ENCODE results near the gene LARP1B.
A peak's percentile ranks its signal among the peaks of the same experiment; 100 is the strongest.
"Not testable (repeated sequence)": the region's sequence is repeated elsewhere in the genome, so short reads cannot be mapped to it uniquely, and the experiment has no call there.

Gene LARP1B

DNA sequence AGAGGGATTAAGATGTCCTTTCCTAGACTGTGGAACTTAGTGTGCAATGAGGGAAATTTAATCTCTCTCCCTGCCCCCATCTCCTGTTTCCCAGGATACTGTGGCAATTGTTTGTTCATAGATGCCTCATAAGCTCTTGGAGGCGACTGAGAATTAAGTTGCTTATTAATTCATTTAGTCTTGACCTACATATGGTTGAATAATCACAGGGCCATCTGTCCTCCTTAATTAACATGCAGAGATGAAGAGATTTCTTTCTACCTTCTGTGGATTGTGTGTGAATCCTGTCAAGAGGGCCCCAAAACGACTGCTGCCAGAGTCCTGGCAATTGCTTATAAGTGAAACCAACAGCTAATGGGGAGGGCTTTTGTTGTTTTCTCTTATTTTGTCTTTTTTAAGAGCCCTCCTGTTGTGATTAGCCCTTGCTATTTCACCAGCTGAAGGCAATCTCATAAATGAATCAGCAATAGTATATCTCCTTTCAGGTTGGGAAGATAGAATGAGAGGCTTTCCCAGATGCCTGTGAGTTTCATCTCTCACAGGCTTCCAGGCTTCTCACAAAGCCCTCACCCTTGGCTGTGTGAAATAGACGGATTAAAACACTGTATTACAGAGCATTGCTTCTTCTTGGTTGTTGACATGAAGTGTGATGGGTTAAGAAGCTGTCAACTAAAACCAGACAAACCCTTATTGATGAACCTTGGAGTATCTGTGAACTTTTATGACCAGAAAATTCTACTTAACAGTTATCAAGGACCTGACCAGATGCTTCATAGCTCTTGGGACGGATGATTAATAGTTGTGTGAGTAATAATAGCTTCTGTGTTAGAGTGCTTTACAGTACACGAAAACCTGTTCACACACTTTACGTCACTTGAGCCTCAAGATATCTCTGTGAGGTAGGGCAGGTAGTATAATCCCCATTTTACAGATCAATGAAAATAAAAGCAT is 168.0 kb downstream of the LARP1B start:
- FAIRE-seq = no peak

DNA sequence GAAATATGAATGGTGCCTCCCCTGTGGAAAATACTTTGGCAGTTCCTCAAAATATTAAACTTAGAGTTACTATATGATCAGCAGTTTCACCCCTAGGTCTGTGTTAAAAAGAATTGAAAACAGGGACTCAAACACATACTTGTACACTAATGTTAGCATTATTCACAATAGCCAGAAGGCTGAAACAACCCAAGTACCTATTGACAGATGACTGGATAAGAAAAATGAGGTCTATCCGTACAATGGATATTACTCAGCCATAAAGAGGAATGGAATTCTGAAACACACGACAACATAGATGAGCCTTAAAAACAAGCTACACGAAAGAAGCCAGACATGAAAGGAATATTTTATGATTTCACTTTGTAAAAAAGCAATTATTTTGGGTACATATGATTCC is 171.6 kb downstream of the LARP1B start:
- no peak for FAIRE-seq

DNA sequence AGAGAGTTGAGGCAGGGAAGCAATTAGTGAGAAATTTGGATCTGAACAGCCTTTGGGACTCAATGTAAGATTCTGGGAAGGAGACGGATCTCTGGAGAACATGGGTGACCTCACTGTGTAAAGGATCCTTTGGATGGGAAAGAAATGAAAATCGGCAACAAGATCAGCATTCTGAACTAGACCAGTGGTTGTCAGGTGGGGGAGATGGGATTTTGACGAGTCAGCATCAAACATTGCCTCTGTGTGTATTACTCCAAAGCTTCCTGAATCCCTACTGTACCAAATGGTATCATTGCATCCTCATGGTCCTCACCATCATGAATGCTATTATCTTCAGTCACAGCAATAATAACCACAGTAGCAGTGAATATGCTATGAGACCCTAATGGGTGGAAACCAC is 173.7 kb downstream of the LARP1B start:
- FAIRE-seq = no peak

DNA sequence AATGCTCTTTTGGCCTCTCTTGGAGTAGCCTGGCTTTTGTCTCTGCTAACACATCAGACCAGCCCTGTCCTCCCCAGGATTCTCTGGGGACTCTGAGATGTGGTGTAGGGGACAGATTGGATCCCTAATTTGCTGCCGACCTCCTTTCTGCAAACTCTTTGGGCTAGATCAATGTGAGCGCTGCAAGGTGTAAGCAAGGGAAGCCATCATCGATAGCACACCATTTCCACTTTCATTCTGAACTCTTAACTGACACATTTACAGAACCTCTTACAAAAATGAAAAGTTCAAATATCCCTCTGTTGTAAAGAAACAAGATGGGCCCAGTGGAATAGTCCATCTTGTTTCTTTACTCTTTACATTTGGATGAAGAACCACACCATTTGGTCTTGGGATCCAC is 179.9 kb downstream of the LARP1B start:
- FAIRE-seq = no peak

DNA sequence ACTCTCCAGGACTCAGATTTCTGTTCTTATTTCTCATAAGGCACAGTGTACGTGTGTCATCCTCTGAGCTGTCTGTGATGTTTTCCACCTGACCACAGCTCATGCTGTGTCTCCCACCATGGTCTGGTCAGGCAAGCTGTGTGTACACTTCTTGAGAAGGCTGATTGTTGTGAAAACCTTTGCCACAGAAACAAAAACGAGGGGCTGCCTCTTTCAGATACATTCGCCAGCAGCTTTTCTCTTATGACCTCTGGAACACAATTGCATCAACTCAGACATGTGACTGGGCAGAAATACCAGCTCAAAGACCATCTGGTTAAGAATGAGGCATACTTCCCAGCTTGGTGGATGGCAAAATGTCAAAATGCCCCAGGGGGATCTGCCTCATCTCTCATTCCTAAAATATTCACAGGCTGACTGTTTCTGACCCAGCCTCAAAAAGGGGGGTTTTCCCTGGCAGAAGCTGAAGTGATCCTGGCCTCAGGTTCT is 180.4 kb downstream of the LARP1B start:
- FAIRE-seq = no peak

DNA sequence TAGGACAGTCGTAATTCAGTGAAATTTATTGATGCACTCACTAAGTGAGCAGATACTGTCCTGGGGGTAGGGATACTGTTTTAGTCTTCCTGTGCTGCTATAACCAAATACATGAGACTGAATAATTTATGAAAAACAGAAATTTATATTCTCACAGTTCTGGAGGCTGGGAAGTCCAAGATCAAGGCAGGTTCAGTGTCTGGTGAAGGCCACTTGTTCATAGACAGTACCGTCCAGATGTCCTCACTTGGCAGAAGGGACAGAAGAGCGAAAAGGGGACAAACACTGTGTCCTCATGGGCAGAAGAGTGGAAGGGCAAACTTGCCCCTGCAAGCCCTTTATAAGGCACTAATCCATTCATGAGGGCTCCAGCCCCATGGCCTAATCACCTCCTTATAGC is 180.9 kb downstream of the LARP1B start:
- no peak for FAIRE-seq

DNA sequence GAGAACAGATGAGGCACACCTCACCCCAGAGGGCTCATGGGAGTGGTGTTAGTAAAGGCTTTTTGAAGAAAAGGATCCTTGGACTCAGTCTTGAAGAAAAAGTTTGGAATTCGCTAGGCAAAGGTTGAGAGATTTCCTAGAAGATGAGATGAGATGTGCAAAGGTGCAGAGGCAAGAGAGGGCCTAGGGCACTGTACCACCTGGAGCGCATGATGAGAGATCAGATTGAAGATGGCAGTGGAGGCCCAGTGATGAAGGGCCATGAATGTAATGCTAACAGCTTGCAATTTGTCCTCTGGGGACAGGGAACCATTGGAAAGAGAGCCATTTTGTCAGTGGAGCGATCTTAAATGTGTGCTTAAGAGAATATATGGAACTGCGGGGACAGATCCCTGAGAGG is 181.5 kb downstream of the LARP1B start:
- no peak for FAIRE-seq

DNA sequence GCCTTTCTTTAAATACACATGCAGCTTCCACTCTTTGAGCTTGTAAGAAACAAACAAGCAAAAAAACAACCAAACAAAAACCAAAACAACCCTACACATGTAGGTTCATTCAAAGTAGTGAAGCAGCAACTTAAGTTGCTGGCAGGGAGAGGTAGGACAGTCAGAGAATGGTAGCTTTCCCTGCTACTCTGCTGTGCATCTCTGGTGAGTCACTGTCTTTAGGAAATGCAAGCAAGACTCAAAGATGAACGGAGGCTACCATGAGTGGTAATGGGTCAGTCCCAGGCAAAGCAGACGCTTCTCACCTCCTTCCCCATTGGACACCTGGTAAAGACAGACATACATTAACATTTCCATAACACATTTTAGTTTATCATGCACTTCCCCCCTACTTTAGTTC is 183.3 kb downstream of the LARP1B start:
- no peak for FAIRE-seq

DNA sequence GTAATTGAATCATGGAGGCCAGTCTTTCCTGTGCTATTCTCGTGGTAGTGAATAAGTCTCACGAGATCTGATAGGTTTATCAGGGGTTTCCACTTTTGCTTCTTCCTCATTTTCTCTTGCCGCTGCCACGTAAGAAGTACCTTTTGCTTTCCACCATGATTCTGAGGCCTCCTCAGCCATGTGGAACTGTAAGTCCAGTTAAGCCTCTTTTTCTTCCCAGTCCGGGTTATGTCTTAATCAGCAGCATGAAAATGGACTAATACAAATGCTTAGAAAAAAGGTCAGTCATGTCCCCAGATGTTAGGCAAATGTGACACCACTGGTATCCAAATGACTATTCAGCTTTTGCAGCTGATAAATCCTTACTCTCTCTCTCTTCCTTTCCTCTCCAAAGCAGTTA is 184.3 kb downstream of the LARP1B start:
- not testable (repeated sequence) for FAIRE-seq

DNA sequence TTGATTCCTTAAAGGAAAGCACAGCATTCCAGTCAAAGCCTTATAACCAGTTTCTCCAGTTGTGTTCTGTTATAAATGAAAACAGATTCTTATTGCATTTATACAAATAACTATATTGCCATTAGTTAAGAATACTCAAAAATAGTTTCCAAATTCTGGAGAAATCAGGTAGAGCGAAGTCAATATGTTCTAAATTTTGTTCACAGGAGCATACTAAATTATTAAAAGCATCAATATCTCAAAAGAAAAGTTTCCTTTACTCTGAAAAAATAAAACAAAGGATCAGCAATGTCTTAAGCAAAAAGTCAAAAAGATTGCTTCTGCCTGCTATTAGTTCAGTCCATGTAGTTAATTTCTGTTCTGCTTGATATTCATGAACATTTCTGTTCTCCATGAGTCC is 186.8 kb downstream of the LARP1B start:
- no peak for FAIRE-seq

DNA sequence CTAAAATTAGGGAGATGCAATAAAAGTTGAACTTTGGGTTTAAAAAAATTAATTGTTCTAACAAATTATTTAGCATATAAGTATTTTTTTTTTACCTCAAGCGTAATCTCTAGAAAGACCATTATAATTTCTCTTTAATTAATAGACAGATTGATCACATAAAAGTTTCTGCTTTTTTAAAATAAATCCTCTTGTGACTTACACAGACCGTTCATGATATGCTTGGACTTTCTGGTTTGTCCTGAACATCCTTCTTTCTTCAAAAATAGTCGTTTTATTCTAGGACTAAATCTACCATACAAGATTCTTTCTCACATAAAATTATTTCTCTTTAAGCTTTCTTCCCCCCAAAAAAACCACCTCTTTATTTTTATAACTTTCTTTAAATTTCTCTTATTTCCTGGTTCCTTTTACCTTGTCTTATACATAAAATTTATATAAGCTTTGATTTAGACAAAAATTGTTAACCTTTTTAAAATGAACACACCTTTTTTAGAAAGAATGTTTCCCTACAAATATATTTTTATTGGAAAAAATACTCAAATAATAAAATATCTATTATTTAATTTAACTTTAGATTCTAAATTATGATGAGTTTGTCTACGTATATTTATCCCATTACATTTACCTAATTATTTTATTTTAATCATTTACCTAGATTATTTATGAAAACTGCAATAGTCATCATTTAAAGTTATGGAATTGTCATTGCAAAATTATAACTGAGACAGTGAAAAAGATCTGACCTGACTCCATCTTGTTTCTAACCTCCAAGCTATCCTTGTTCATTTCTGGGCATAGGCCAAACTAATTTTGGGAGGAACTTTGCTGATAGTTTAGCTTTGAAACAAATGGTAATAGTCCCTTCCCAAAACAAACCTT is 188.9 kb downstream of the LARP1B start:
- peak; percentile 91 for FAIRE-seq

DNA sequence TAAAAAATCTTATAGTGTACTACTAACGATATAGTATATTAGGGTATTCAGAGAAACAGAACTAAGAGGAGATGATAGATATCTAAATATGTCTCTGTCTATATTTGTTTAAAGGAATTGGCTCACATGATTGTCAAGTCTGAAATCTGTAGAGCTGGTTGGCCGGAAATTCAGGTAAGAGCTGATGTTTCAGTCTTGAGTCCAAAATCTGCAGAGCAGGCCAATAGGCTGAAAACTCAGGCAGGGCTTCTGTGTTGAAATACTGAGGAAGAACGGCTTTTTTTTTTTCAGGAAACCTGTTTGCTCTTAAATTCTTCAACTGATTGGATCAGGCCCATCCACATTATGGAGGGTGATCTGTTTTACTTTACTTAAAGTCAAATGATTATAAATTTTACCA is 194.8 kb downstream of the LARP1B start:
- no peak for FAIRE-seq

DNA sequence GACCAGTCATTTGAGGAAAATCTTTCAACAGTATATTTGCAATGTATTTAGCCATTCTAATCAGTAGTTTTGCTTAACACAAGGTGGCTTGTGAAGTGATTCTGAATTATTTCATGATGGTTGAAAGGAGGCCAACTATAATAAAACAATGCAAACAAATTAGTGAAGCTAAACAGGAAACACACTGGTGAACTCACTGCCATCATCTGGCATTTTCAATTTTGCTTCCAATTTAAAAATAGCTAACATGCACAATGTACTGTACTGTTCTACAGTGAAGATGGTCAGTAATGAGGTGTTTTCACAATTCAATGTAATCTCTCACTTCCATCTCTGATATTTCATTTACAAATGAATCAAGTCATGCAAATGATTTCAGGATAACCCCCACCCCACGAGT is 195.4 kb downstream of the LARP1B start:
- no peak for FAIRE-seq

DNA sequence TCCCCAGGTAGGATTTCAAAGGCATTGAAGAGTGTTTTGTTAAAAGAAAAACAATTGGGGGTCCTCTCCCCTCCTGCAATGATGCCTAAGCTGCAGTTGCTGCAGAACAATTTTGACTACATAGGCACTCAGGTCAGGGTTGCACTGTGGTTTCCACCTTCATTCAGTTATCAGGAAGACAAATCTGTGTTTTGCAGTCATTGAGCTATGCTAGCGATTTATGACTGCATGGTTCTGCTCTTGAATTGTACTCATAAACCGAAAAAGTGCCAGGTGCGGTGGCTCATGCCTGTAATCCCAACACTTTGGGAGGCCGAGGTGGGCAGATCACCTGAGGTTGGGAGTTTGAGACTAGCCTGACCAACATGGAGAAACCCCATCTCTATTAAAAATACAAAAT is 197.1 kb downstream of the LARP1B start:
- FAIRE-seq = not testable (repeated sequence)

DNA sequence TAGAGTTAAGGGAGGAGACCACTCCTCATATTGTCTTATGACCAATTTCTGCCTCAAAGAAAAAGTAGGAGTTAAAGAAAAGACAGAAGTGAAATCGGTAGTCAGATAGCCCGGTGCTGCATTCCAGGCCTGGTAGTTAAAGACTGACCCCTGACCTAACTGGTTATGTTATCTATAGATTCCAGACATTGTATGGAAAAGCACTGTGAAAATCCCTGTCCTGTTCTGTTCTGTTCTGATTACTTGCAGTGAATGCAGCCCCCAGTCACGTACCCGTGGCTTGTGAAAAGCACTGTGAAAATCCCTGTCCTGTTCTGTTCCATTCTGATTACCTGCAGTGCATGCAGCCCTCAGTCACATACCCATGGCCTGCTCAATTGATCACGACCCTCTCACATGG is 198.8 kb downstream of the LARP1B start:
- not testable (repeated sequence) for FAIRE-seq

Data from A204.1 (cell line).